ENCODE measurements around the gene SSX1.
"Not testable (repeated sequence)": the region's sequence is repeated elsewhere in the genome, so short reads cannot be mapped to it uniquely, and the experiment has no call there.

SSX1 gene, protein sequence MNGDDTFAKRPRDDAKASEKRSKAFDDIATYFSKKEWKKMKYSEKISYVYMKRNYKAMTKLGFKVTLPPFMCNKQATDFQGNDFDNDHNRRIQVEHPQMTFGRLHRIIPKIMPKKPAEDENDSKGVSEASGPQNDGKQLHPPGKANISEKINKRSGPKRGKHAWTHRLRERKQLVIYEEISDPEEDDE

DNA sequence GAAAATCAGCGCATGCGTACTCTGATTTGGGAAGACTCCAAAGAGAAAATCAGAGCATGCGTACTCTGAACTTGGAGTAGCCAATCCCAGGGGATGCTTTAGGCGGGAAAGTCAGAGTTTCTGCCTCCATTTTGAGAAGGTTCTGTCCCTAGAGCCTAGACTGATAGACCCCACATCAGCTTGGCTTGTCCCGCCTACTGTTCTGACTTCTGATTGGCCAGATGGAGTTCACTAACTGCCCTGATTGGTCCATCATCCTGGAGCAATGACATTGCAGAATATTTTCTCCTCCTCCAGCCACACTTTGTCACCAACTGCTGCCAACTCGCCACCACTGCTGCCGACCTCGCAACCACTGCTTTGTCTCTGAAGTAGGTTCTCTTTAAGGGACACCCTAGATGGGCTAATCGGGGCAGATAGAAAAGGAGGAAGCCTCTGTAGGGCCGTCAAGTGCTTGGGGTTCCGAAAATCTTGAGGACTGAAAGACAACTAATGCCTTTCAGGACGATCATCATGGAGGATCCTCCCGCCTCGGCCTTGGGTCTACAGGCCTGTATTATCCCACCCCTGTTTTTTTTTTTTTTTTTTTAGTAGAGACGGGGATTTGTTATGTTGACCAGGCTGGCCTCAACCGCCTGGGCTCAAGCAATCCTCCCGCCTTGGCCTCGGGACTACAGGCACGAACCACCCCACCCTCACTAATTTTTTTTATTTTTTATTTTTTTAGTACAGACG is at the start of gene SSX1:
TSS of gene SSX1 (plus strand) at position 331 of the 735 bp plus-strand sequence. CDS start 1,850 bp downstream, outside the sequence.
- not testable (repeated sequence) for FAIRE-seq

DNA sequence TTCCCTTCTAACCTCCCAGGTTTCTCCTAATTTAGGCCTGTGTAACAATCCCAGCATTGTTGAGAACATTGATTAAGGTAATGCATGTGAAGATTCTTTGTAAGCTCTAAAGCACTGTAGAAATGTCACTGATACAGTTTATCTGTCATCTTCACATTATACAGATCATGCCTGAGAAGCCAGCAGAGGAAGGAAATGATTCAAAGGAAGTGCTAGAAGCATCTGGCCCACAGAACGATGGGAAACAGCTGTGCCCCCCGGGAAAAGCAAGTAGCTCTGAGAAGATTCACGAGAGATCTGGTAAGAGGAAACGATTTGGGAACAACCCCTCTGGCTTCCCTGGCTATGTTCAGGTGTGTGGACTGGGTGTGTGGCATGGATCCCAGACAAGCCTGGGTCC is 40.9 kb upstream of the SSX1 start:
- FAIRE-seq = not testable (repeated sequence)

DNA sequence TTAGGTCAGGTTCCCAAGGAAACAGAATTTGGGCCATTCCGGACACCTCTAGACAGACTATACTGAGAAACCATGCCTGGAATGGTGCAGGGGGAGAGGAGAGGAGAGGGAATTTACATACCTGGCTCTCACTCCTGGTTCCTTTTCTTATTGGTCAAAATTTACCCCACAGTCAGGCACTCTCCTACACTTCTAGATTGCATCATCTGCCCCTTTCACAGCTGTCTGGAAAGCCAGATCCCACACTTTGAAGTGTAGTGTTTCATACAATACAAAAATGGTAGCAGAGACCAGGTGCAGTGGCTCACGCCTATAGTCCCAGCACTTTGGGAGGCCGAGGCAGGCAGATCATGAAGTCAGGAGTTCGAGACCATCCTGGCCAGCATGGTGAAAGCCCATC is 31.0 kb upstream of the SSX1 start:
- not testable (repeated sequence) for FAIRE-seq

DNA sequence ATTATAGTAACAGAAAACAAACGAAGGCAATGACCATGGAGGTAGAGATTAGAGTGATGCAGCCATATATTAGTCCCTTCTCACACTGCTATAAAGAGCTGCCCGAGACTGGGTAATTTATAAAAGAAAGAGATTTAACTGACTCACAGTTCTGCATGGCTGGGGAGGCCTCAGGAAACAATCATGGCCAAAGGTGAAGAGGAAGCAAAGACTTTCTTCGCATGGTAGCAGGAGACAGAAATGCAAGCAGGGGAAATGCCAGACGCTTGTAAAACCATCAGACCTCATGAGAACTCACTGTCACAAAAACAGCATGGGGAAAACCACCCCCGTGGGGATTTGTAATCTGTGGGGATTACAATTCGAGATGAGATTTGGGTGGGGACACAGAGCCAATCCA is 2.2 kb upstream of the SSX1 start:
- FAIRE-seq = peak; percentile 72

DNA sequence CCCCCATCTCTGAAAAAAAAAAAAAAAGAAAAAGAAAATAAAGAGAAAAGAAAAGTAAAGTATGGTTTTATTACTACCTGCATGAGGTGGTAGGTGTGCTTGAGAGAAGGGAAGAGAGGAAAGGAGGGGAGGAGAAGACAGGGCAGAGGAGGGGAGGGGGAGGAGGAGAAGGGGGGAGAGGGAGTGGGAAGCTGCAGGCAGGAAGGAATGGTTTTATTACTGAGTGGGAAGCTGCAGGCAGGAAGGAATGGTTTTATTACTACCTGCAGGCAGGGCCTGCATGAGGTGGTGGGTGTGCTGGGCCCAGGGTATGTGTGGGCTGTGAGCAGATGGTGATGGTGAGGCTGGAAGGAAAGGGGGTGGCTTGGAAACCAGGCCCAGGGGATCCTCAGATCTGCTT is 19.2 kb downstream of the SSX1 start:
- FAIRE-seq = not testable (repeated sequence)

DNA sequence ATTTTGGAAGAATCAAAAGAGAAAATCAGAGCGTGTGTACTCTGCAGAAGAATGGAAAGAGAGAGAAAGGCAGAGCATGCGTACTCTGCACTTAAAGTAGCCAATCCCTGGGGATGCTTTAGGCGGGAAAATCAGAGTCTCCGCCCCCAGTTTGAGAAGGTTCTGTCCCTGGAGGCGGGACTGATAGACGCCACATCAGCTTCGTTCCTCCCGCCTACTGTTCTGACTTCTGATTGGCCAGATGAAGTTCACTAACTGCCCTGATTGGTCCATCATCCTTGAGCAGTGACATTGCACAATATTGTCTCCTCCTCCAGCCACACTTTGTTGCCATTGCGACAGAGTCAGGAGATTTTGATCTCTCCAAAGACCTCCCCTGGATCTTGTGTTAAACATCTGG is 23.8 kb downstream of the SSX1 start:
- no peak for FAIRE-seq

DNA sequence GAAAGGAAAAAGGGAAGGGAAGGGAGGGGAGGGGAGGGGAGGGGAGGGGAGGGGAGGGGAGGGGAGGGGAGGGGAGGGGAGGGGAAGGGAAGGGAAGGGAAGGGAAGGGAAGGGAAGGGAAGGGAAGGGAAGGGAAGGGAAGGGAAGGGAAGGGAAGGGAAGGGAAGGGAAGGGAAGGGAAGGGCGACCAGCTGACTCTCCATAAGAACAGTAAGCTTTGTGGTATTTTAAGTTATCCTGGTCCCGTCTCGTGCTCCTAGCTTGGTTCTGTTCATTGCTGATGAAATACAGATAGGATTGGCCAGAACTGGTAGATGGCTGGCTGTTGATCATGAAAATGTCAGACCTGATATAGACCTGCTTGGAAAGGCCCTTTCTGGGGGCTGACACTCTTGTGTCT is 25.5 kb downstream of the SSX1 start:
- FAIRE-seq = not testable (repeated sequence)

DNA sequence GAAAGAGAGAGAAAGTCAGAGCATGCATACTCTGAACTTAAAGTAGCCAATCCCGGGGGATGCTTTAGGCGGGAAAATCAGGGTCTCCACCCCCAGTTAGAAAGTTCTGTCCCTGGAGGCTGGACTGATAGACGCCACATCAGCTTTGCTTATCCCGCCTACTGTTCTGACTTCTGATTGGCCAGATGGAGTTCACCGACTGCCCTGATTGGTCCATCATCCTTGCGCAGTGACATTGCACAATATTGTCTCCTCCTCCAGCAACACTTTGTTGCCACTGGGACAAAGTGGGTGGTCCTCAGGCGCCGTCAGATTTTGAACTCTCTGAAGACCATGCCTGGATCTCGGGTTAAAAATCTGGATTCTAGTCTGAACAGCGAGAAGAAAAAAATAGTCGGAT is 51.0 kb downstream of the SSX1 start:
- no peak for FAIRE-seq

DNA sequence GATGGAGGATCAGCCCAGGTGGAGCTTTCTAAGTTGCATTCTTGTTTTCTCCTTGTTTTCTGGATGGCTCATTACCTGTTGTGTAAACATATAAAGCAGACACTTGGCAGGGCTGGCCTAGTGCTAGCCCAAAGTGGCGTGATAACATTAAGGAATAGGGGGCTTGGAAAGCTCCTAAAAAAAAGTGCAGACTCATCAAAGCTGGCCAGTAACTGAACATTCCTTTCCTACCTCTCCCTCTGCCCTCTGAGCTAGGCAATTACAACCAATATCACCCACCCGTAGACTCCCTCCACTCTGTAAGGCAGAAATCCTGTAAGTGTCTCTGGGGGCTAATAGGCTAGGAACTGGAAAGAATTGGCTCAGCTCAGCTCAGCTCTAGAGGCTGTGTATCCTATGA is 58.8 kb downstream of the SSX1 start:
- FAIRE-seq = not testable (repeated sequence)

All from colon (tissue), 2 donors.